Measurements from ENCODE around the gene ACTL6A. TPM values are rescaled to one million over a fixed set of nuclear protein-coding genes. Genes with fewer than 3 reads are reported as not detected.

The ACTL6A gene
- total and polyA plus RNA-seq, 7 experiments from 2014 or later, result 23.2 to 78.3 (median 56.3) TPM

- no peak overlapping the region for H3K27ac ChIP-seq (ENCODE audit: low read depth, low read length)
- ChIA-PET CTCF (no interaction called here), POLR2A (no interaction called here)
- intact Hi-C loops (cut with micrococcal nuclease), result no loop called here
- H3K4me3 ChIP-seq (ENCODE audit: low read length), result no peak overlapping the region
- no peak overlapping the region for H3K27ac Mint-ChIP-seq
- H3K4me1 Mint-ChIP-seq, result peaks cover 0 to 3% (median 0%) of the 10 kb centered on the region in 7 donors
- DNase-seq, result no peak
- no peak for ATAC-seq
- no peaks in the 10 kb centered on the region for H3K4me1 ChIP-seq (ENCODE audit: control insufficient read depth in 2 of 2, insufficient read depth in 2 of 2, low read length in 2 of 2)
- peaks cover 7 to 34% (median 16%) of the 10 kb centered on the region in 5 donors for H3K36me3 Mint-ChIP-seq
- no peaks in the 10 kb centered on the region for H3K9me3 ChIP-seq (ENCODE audit: control insufficient read depth in 2 of 3, low read length in 3 of 3)
- no peaks in the 10 kb centered on the region for H3K9me3 Mint-ChIP-seq
- no peaks in the 10 kb centered on the region for H3K27me3 Mint-ChIP-seq
- H3K36me3 ChIP-seq (ENCODE audit: control insufficient read depth in 2 of 3, insufficient read depth in 3 of 3, low read length in 3 of 3), result peaks cover 12 to 74% (median 20%) of the 10 kb centered on the region in 3 experiments
- H3K4me3 Mint-ChIP-seq, result no peak overlapping the region
- H3K27me3 ChIP-seq (ENCODE audit: control insufficient read depth in 2 of 2, insufficient read depth in 2 of 2, low read length in 2 of 2), result no peaks in the 10 kb centered on the region
Measured at GRCh38 chr3:179580992-179581391, 18.3 kb downstream of the ACTL6A start.

DNA sequence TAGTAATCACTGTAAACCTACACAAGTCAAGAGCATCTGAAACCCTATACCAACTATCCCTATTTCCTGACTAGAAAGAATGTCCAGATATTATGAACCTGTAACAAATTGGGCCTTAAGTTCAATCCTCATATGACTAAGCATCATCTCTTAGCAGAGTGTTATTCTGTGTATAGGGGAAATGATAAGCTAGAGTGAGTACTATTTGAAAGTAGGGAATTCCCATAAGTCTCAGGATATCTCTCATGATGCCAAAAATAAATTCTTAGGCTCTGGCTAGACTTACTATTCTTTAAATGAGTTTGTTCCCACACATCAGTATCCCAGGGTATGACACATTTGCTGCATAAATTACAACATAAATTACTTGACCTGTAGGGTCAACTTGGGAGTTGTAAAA is 26.4 kb downstream of the ACTL6A start:
- H3K36me3 ChIP-seq (ENCODE audit: control insufficient read depth in 2 of 3, insufficient read depth in 3 of 3, low read length in 3 of 3), result peaks cover 18 to 91% (median 36%) of the 10 kb centered on the region in 3 experiments
- intact Hi-C loops (cut with micrococcal nuclease), result no loop called here
- Mint-ChIP-seq H3K4me3 (no peak overlapping the region), H3K9me3 (no peaks in the 10 kb centered on the region), H3K4me1 (no peaks in the 10 kb centered on the region), H3K36me3 (peaks cover 0 to 36% (median 22%) of the 10 kb centered on the region in 5 donors), H3K27ac (peak overlapping the region in 3 of 9 donors; percentile 29 to 38 (median 34)), H3K27me3 (no peaks in the 10 kb centered on the region)
- H3K27ac ChIP-seq (ENCODE audit: low read depth, low read length), result no peak overlapping the region
- H3K9me3 ChIP-seq (ENCODE audit: control insufficient read depth in 2 of 3, low read length in 3 of 3), result no peaks in the 10 kb centered on the region
- H3K4me3 ChIP-seq (ENCODE audit: low read length), result no peak overlapping the region
- ChIA-PET POLR2A (no interaction called here), CTCF (interaction anchor here (0.5 kb wide), 1 partner anchor 65 kb away, joined by 3 read pairs; no protein-coding TSS in a partner anchor)
- DNase-seq (no peak), ATAC-seq (no peak)
- no peaks in the 10 kb centered on the region for H3K4me1 ChIP-seq (ENCODE audit: control insufficient read depth in 2 of 2, insufficient read depth in 2 of 2, low read length in 2 of 2)
- no peaks in the 10 kb centered on the region for H3K27me3 ChIP-seq (ENCODE audit: control insufficient read depth in 2 of 2, insufficient read depth in 2 of 2, low read length in 2 of 2)

DNA sequence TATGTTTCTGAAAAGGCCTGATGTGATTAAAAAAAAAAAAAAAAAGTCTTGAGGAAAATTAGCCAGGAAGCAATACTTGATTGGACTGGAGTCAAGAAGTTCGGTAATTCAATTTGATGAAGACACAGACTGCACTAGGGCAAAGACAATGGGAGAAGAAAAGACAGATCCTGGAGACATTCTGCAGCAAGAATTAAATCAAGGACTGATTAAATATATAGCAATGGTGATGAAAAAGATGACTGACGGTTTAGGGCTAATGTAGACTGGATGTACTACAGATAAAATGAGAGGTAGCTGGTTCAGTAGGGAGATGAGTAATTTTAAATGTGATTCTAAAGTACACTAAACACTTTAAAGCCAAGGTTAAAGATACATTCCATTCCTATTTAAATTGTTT is 27.9 kb downstream of the ACTL6A start:
- peak overlapping the region in 4 of 9 donors; percentile 20 to 58 (median 41) for H3K27ac Mint-ChIP-seq

DNA sequence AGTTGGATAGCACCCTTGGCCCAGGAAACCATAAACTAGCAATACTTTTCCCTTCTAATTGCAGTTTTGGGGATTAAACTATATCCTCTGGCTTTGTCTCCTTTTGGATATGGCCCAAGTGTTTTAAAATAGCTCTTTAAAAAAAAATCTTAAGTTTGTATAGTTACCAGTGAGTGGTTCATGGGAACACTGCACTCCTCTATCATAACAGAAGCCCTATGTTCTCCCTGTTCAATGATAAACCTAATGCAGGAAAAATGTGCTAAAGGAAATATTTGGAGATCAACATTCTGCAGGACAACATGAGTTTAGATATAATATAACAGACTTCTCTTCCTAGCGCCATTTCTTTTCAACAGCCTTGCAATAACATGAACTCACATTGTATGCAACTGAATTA is 28.6 kb downstream of the ACTL6A start:
- Histone ChIP-seq H3K27ac (ENCODE audit: low read depth, low read length) (no peak overlapping the region), H3K9me3 (ENCODE audit: control insufficient read depth in 2 of 3, low read length in 3 of 3) (no peaks in the 10 kb centered on the region), H3K4me1 (ENCODE audit: control insufficient read depth in 2 of 2, insufficient read depth in 2 of 2, low read length in 2 of 2) (no peaks in the 10 kb centered on the region), H3K27me3 (ENCODE audit: control insufficient read depth in 2 of 2, insufficient read depth in 2 of 2, low read length in 2 of 2) (no peaks in the 10 kb centered on the region), H3K4me3 (ENCODE audit: low read length) (no peak overlapping the region), H3K36me3 (ENCODE audit: control insufficient read depth in 2 of 3, insufficient read depth in 3 of 3, low read length in 3 of 3) (peaks cover 18 to 86% (median 42%) of the 10 kb centered on the region in 3 experiments)
- Mint-ChIP-seq H3K27ac (peak overlapping the region in 2 of 9 donors; percentile 12 to 20), H3K9me3 (no peaks in the 10 kb centered on the region), H3K4me1 (no peaks in the 10 kb centered on the region), H3K4me3 (no peak overlapping the region), H3K27me3 (no peaks in the 10 kb centered on the region), H3K36me3 (peaks cover 0 to 30% (median 19%) of the 10 kb centered on the region in 5 donors)
- DNase-seq (no peak), ATAC-seq (no peak)
- POLR2A ChIA-PET, result no interaction called here
- intact Hi-C loops (cut with micrococcal nuclease), result no loop called here
- CTCF ChIA-PET, result no interaction called here

More for the DNA sequence above, 27.9 kb downstream of the ACTL6A start:
- no peaks in the 10 kb centered on the region for H3K4me1 ChIP-seq (ENCODE audit: control insufficient read depth in 2 of 2, insufficient read depth in 2 of 2, low read length in 2 of 2)
- intact Hi-C loops (cut with micrococcal nuclease), result no loop called here
- ChIA-PET POLR2A (interaction anchor here (0.6 kb wide), 1 partner anchor 14 kb away, joined by 3 read pairs; no protein-coding TSS in a partner anchor), CTCF (interaction anchor here (0.7 kb wide), 1 partner anchor 285 kb away, joined by 4 read pairs; no protein-coding TSS in a partner anchor)
- H3K36me3 Mint-ChIP-seq, result peaks cover 0 to 35% (median 21%) of the 10 kb centered on the region in 5 donors
- ATAC-seq (no peak), DNase-seq (no peak)
- no peaks in the 10 kb centered on the region for H3K27me3 Mint-ChIP-seq
- H3K27ac ChIP-seq (ENCODE audit: low read depth, low read length), result no peak overlapping the region
- no peaks in the 10 kb centered on the region for H3K9me3 ChIP-seq (ENCODE audit: control insufficient read depth in 2 of 3, low read length in 3 of 3)
- H3K4me3 ChIP-seq (ENCODE audit: low read length), result no peak overlapping the region
- no peaks in the 10 kb centered on the region for H3K4me1 Mint-ChIP-seq
- H3K27me3 ChIP-seq (ENCODE audit: control insufficient read depth in 2 of 2, insufficient read depth in 2 of 2, low read length in 2 of 2), result no peaks in the 10 kb centered on the region
- H3K9me3 Mint-ChIP-seq, result no peaks in the 10 kb centered on the region
- no peak overlapping the region for H3K4me3 Mint-ChIP-seq
- H3K36me3 ChIP-seq (ENCODE audit: control insufficient read depth in 2 of 3, insufficient read depth in 3 of 3, low read length in 3 of 3), result peaks cover 18 to 87% (median 38%) of the 10 kb centered on the region in 3 experiments

DNA sequence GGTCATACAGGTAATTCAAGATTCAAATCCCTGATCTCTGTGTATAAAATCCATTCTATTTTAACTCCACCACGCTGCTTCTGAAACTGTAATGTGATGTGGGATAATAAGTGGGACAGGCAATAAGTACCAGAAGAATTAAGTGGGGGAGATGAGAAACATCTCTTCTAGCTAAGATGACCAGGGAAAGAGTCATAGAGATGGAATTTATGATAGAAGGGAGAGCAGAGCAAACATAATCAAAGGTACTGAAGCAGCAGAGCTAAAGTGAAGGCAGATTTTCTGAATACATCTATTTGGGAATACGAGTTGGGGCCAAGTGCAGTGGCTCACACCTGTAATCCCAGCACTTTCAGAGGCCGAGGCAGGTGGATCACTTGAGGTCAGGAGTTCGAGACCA is 36.8 kb downstream of the ACTL6A start:
- POLR2A ChIA-PET, result no interaction called here
- H3K4me3 Mint-ChIP-seq, result peak overlapping the region in 1 of 10 donors; percentile 29

DNA sequence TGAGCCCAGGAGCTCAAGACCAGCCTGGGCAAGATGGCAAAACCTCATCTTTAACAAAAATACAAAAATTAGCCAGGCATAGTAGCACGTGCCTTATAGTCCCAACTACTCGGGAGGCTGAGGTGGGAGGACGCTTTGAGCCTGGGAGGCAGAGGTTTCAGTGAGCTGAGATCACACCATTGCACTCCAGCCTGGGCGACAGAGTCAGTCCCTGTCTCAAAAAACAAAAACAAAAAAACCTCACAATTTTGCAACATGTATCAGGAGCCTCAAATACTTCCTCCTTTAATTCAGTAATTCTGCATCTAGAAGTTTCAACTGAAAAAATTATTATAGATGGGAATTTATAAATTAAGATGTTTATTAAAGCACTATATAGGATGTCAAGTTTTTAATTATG is 40.6 kb downstream of the ACTL6A start:
- ATAC-seq, result no peak
- H3K4me1 ChIP-seq (ENCODE audit: control insufficient read depth in 2 of 2, insufficient read depth in 2 of 2, low read length in 2 of 2), result peaks cover 15 to 21% of the 10 kb centered on the region in 2 donors
- H3K27ac ChIP-seq (ENCODE audit: low read depth, low read length), result peak overlapping the region; percentile 90
- peaks cover 3 to 46% (median 10%) of the 10 kb centered on the region in 3 experiments for H3K36me3 ChIP-seq (ENCODE audit: control insufficient read depth in 2 of 3, insufficient read depth in 3 of 3, low read length in 3 of 3)
- no peaks in the 10 kb centered on the region for H3K27me3 Mint-ChIP-seq
- H3K4me3 Mint-ChIP-seq, result peak overlapping the region; percentile 95 to 99 (median 99)
- CTCF ChIA-PET, result no interaction called here
- no peaks in the 10 kb centered on the region for H3K27me3 ChIP-seq (ENCODE audit: control insufficient read depth in 2 of 2, insufficient read depth in 2 of 2, low read length in 2 of 2)
- H3K36me3 Mint-ChIP-seq, result peaks cover 4 to 26% (median 9%) of the 10 kb centered on the region in 5 donors
- DNase-seq, result no peak
- no peaks in the 10 kb centered on the region for H3K9me3 ChIP-seq (ENCODE audit: control insufficient read depth in 2 of 3, low read length in 3 of 3)
- intact Hi-C loops (cut with micrococcal nuclease), result no loop called here
- peaks cover 18 to 61% (median 40%) of the 10 kb centered on the region in 7 donors for H3K4me1 Mint-ChIP-seq
- peak overlapping the region; percentile 22 for H3K4me3 ChIP-seq (ENCODE audit: low read length)
- H3K27ac Mint-ChIP-seq, result peak overlapping the region in 8 of 9 donors; percentile 53 to 100 (median 98)
- no peaks in the 10 kb centered on the region for H3K9me3 Mint-ChIP-seq
- POLR2A ChIA-PET, result interaction anchor here (0.6 to 1.9 kb wide), 3 partner anchors 9 to 998 kb away, joined by 3 to 6 read pairs (median 4); partner anchors contain the start of gene TTC14

More for the DNA sequence above, 36.8 kb downstream of the ACTL6A start:
- Histone ChIP-seq H3K4me1 (ENCODE audit: control insufficient read depth in 2 of 2, insufficient read depth in 2 of 2, low read length in 2 of 2) (peaks cover 10 to 15% of the 10 kb centered on the region in 2 donors), H3K27me3 (ENCODE audit: control insufficient read depth in 2 of 2, insufficient read depth in 2 of 2, low read length in 2 of 2) (no peaks in the 10 kb centered on the region), H3K9me3 (ENCODE audit: control insufficient read depth in 2 of 3, low read length in 3 of 3) (no peaks in the 10 kb centered on the region), H3K4me3 (ENCODE audit: low read length) (no peak overlapping the region), H3K36me3 (ENCODE audit: control insufficient read depth in 2 of 3, insufficient read depth in 3 of 3, low read length in 3 of 3) (peaks cover 3 to 67% (median 21%) of the 10 kb centered on the region in 3 experiments), H3K27ac (ENCODE audit: low read depth, low read length) (no peak overlapping the region)
- intact Hi-C loops (cut with micrococcal nuclease), result no loop called here
- ATAC-seq (no peak), DNase-seq (no peak)
- Mint-ChIP-seq H3K9me3 (no peaks in the 10 kb centered on the region), H3K27me3 (no peaks in the 10 kb centered on the region), H3K4me1 (peaks cover 3 to 34% (median 15%) of the 10 kb centered on the region in 7 donors), H3K27ac (peak overlapping the region in 2 of 9 donors; percentile 64 to 65), H3K36me3 (peaks cover 4 to 30% (median 5%) of the 10 kb centered on the region in 5 donors)
- CTCF ChIA-PET, result no interaction called here
